K562 (cell line): ENCODE data around the gene VPS18. TPM values are rescaled to one million over a fixed set of nuclear protein-coding genes. Genes with fewer than 3 reads are reported as not detected.

Experiments used
- ATAC-seq: fragments of 200-7000 bp; cut with Tn5 transposase; 3 replicates; pipeline ENCODE4 v1.9.1; 2020; ENCODE audit warnings: moderate library complexity
- BruUV-seq: library from RNA; stranded (reverse); fragments of 400-500 nt; replicated peaks from 2 replicates; lab custom pipeline; 2021; lab: Mats Ljungman, UMichigan
- CTCF ChIA-PET: fragments of 300-600 bp; formaldehyde crosslinking; extraction: SDS; loops from one replicate; lab custom pipeline; 2021; ENCODE audit warnings: low intra/inter-chr PET ratio; lab: Yijun Ruan, JAX
- POLR2A ChIA-PET: fragments of 300-600, 350-650 bp; sonication (Branson Sonifier 250); formaldehyde crosslinking; extraction: SDS; loops from one replicate; lab custom pipeline; 2021; ENCODE audit warnings: antibody characterized with exemption, inconsistent platforms; lab: Yijun Ruan, JAX
- DNase-seq, 4 experiments: peaks; one replicate each; pipeline versions ENCODE4 v3.0.0 to v3.0.0-alpha.2; 2011 to 2018; ENCODE audit warnings: low spot score in 3 of 4, mixed read lengths in 3 of 4; ENCODE audit errors: extremely low read depth in 1 of 4
- FAIRE-seq: peaks from 2 replicates; lab custom pipeline; 2011; peaks lifted over from hg19 to GRCh38; lab: Jason Lieb, UNC
- H2AFZ ChIP-seq: 2 replicates; pipeline ENCODE4 v1.6.0; 2011; ENCODE audit warnings: low read depth, low read length, control low read depth, inconsistent platforms
- H3K27ac ChIP-seq: fragments of 200-600 bp; 3 replicates; pipeline ENCODE4 v1.8.0; 2011; ENCODE audit warnings: low read depth, mild to moderate bottlenecking, control low read depth, inconsistent platforms, low read length, moderate library complexity, mixed read lengths; ENCODE audit errors: extremely low read depth
- H3K27me3 ChIP-seq, 2 experiments: fragments of 300-600 bp in 1 of 2; 2 replicates in 1 of 2; 3 replicates in 1 of 2; pipeline versions ENCODE4 v1.6.0 to v1.8.0; 2011; ENCODE audit warnings: inconsistent platforms in 2 of 2, low read length in 2 of 2, mild to moderate bottlenecking in 1 of 2, mixed read lengths in 1 of 2, moderate library complexity in 1 of 2; ENCODE audit not compliant: control insufficient read depth in 2 of 2, insufficient read depth in 2 of 2
- H3K36me3 ChIP-seq: fragments of 300-600 bp; 3 replicates; pipeline ENCODE4 v1.8.0; 2011; ENCODE audit warnings: mild to moderate bottlenecking, low read length, inconsistent platforms; ENCODE audit not compliant: control insufficient read depth, insufficient read depth
- H3K4me1 ChIP-seq, 2 experiments: fragments of 200-600 bp in 1 of 2; replicated peaks in 1 of 2; 2 replicates in 1 of 2; 3 replicates in 1 of 2; pipeline versions ENCODE4 v1.5.1 to v1.8.0; 2011; ENCODE audit warnings: inconsistent platforms in 2 of 2, low read length in 2 of 2, mild to moderate bottlenecking in 1 of 2, mixed read lengths in 1 of 2, moderate library complexity in 1 of 2; ENCODE audit not compliant: control insufficient read depth in 2 of 2, insufficient read depth in 2 of 2
- H3K4me2 ChIP-seq: 2 replicates; pipeline ENCODE4 v1.6.1; 2011; ENCODE audit warnings: low read length, control low read depth, inconsistent platforms, mixed read lengths; ENCODE audit not compliant: insufficient read depth
- H3K4me3 ChIP-seq: fragments of 200-600 bp; sonication (generic), shearing (Covaris generic); 2 replicates; pipeline ENCODE4 v1.5.1; 2016; ENCODE audit warnings: control low read depth, inconsistent platforms
- H3K79me2 ChIP-seq: fragments of 200-600 bp; 3 replicates; pipeline ENCODE4 v1.8.0; 2011; ENCODE audit warnings: low read length, inconsistent platforms; ENCODE audit not compliant: control insufficient read depth, insufficient read depth
- H3K9ac ChIP-seq, 2 experiments: 2 replicates each; pipeline versions ENCODE4 v1.6.0 to v1.6.1; 2011; ENCODE audit warnings: low read depth in 2 of 2, low read length in 2 of 2, control low read depth in 1 of 2, inconsistent platforms in 1 of 2, mild to moderate bottlenecking in 1 of 2, mixed read lengths in 1 of 2; ENCODE audit not compliant: insufficient read depth in 1 of 2
- H3K9me1 ChIP-seq: one replicate; pipeline ENCODE4 v1.6.0; 2011; ENCODE audit warnings: inconsistent platforms, mild to moderate bottlenecking, low read length, moderate library complexity; ENCODE audit not compliant: control insufficient read depth, insufficient read depth
- H3K9me3 ChIP-seq: replicated peaks from 2 replicates; pipeline ENCODE4 v1.5.1; 2011; ENCODE audit warnings: low read depth, low read length, inconsistent platforms; ENCODE audit not compliant: control insufficient read depth, insufficient read depth
- H4K20me1 ChIP-seq: replicated peaks from 2 replicates; pipeline ENCODE4 v1.6.1; 2011; ENCODE audit warnings: low read length, inconsistent platforms, mixed read lengths; ENCODE audit not compliant: control insufficient read depth, insufficient read depth
- CAMTA2 ChIP-seq: fragments of 250-450 bp; sonication (Bioruptor Pico); conservative IDR thresholded peaks from 2 replicates; pipeline ENCODE4 v1.5.1; 2022
- DMBX1 ChIP-seq: fragments of 250-450 bp; sonication (Bioruptor Pico); IDR thresholded peaks from 2 replicates; pipeline ENCODE4 v1.8.0; 2022; ENCODE audit warnings: inconsistent platforms, mild to moderate bottlenecking, moderate library complexity, borderline replicate concordance
- ETV5 ChIP-seq: sonication (generic); formaldehyde crosslinking; IDR thresholded peaks from 2 replicates; pipeline ENCODE4 v1.4.0; 2020; ENCODE audit warnings: low read depth, mild to moderate bottlenecking, missing genetic modification reagents
- FOXM1 ChIP-seq, 2 experiments: fragments of 450-650 bp in 1 of 2; sonication (generic) in 1 of 2; formaldehyde crosslinking in 1 of 2; IDR thresholded peaks; 2 replicates each; pipeline versions ENCODE4 v1.6.1 to v1.9.0; 2017 to 2022; ENCODE audit warnings: low read depth in 2 of 2, mild to moderate bottlenecking in 2 of 2, missing genetic modification reagents in 1 of 2, moderate library complexity in 1 of 2
- MTA2 ChIP-seq: fragments of 450-650 bp; IDR thresholded peaks from 2 replicates; pipeline ENCODE4 v1.6.1; 2016; ENCODE audit warnings: low read depth
- PHF8 ChIP-seq: fragments of 200-600 bp; sonication (generic); IDR thresholded peaks from 2 replicates; pipeline ENCODE4 v1.6.1; 2012; ENCODE audit warnings: mixed run types, mild to moderate bottlenecking, inconsistent platforms, low read length, moderate library complexity, borderline replicate concordance
- RBM17 ChIP-seq: fragments of 200-400 bp; formaldehyde crosslinking; IDR thresholded peaks from 2 replicates; pipeline ENCODE4 v1.6.1; 2017; ENCODE audit warnings: low read depth, mild to moderate bottlenecking, low read length, borderline replicate concordance
- SIN3A ChIP-seq, 2 experiments: fragments of 150-350 bp in 1 of 2; IDR thresholded peaks; 2 replicates each; pipeline ENCODE4 v1.6.1; 2011 to 2016; ENCODE audit warnings: borderline replicate concordance in 2 of 2, low read depth in 2 of 2, low read length in 2 of 2, mild to moderate bottlenecking in 2 of 2, moderate library complexity in 2 of 2; ENCODE audit not compliant: control insufficient read depth in 1 of 2
- SMARCE1 ChIP-seq: fragments of 450-650 bp; IDR thresholded peaks from 2 replicates; pipeline ENCODE4 v1.7.1; 2016; ENCODE audit warnings: mild to moderate bottlenecking
- TGIF2 ChIP-seq: sonication (generic); formaldehyde crosslinking; IDR thresholded peaks from 2 replicates; pipeline ENCODE4 v1.8.1; 2022; ENCODE audit warnings: mild to moderate bottlenecking, missing genetic modification reagents, moderate library complexity
- TSC22D4 ChIP-seq: fragments of 450-650 bp; IDR thresholded peaks from 2 replicates; pipeline ENCODE4 v1.6.1; 2016; ENCODE audit warnings: missing genetic modification characterization, missing biosample characterization, control low read depth
- ZNF212 ChIP-seq: fragments of 450-650 bp; formaldehyde crosslinking; IDR thresholded peaks from 2 replicates; pipeline ENCODE4 v1.4.0; 2020; ENCODE audit warnings: mild to moderate bottlenecking
- ZNF395 ChIP-seq: fragments of 200-800 bp; sonication (Bioruptor generic); IDR thresholded peaks from 2 replicates; pipeline ENCODE4 v1.6.1; 2017; ENCODE audit warnings: missing genetic modification characterization, missing compliant biosample characterization
- ZNF76 ChIP-seq: fragments of 250-450 bp; sonication (Bioruptor Pico); IDR thresholded peaks from 2 replicates; pipeline ENCODE4 v1.4.0; 2020; ENCODE audit warnings: mild to moderate bottlenecking, moderate library complexity, borderline replicate concordance
- WGBS: fragments of 100-300 bp; shearing (Covaris generic); methylation state at CpG from one replicate; pipeline ENCODE4 v1.1.6; 2016; ENCODE audit warnings: low coverage, mixed read lengths; ENCODE audit not compliant: insufficient coverage; ENCODE audit errors: missing lambda C conversion rate; 5-methylcytosine and 5-hydroxymethylcytosine counted together
- in situ Hi-C: fragments of 300-500 bp; cut with MboI; formaldehyde crosslinking; loops from 4 replicates; pipeline ENCODE4 v1.15.0; 2018; ENCODE audit warnings: inconsistent platforms, mixed read lengths
- intact Hi-C: fragments of 100-400 bp; cut with micrococcal nuclease; formaldehyde crosslinking; loops from 2 replicates; pipeline ENCODE4 v1.14.2; 2022
- polyA plus RNA-seq, 8 experiments: library from polyadenylated mRNA; depleted of rRNA in 4 of 8; stranded (reverse) in 5 of 8; unstranded in 3 of 8; fragments of >200 nt; fragmentation: Nextera tagmentation in 2 of 8; fragmentation: Illumina TruSeq in 1 of 8; extraction: Ambion mirVana in 2 of 8; extraction: Trizol in 1 of 8; gene quantifications; 2 replicates each; pipeline versions ENCODE4 v1.2.1 to v1.2.3, GENCODE V29; 2011 to 2014; ENCODE audit warnings: inconsistent platforms in 1 of 8, missing spikeins in 1 of 8
- total RNA-seq, 7 experiments: library from RNA; depleted of rRNA in 6 of 7; stranded (reverse); fragments of >200 nt in 6 of 7; fragmentation: Illumina TruSeq in 2 of 7; extraction: Trizol in 2 of 7; gene quantifications; 2 replicates each; pipeline versions ENCODE4 v1.2.1 to v1.2.3, GENCODE V29; 2011 to 2021; ENCODE audit warnings: low replicate concordance in 1 of 7

Gene VPS18
- total and polyA plus RNA-seq, 9 of the 15 experiments (the other 6 are each of a cell fraction or from before 2014, with no cell fraction given): 0.73 to 19.9 (median 8.5) TPM

GRCh38 chr15:40951764-40952163, 57.5 kb downstream of the VPS18 start:
- Histone ChIP-seq H3K9ac (no peak overlapping the region), H4K20me1 (peaks cover 5% of the 10 kb centered on the region; the same call in 1 of the 2 replicates), H3K79me2 (peaks cover 9% of the 10 kb centered on the region; the same call in 2 of the 3 replicates), H3K27me3 (no peaks in the 10 kb centered on the region; a peak in 1 of 5 replicates), H3K4me1 (peaks cover 16 to 31% of the 10 kb centered on the region in 2 experiments; a peak in 4 of 5 replicates), H3K9me1 (peaks cover under 1% of the 10 kb centered on the region), H3K36me3 (no peaks in the 10 kb centered on the region; the same call in 2 of the 3 replicates), H3K4me2 (no peak overlapping the region), H3K4me3 (no peak overlapping the region), H2AFZ (no peak overlapping the region), H3K9me3 (no peaks in the 10 kb centered on the region), H3K27ac (no peak overlapping the region)
- ChIA-PET POLR2A (interaction anchor here (0.9 to 2.5 kb wide), 3 partner anchors 10 to 24 kb away, joined by 3 to 17 read pairs (median 4); no protein-coding TSS in a partner anchor), CTCF (no interaction called here)
- FAIRE-seq (no peak), ATAC-seq (no peak), DNase-seq (no peak)
- BruUV-seq: no TSS peak
- 54% methylated on average over 4 of the region's 4 CpGs for WGBS
- no peak for TF ChIP-seq ZNF395
- no peak for TF ChIP-seq ETV5
- TF ChIP-seq TSC22D4: no peak
- TF ChIP-seq MTA2: no peak
- TF ChIP-seq ZNF212: no peak
- TF ChIP-seq FOXM1 (IDR thresholded peaks at IDR 0.05; ENCODE audit: low read depth): no peak
- no peak for TF ChIP-seq FOXM1 (CRISPR knock-in tag; IDR thresholded peaks at IDR 0.05; ENCODE audit: low read depth)
- TF ChIP-seq SIN3A (IDR thresholded peaks at IDR 0.05; ENCODE audit: borderline replicate concordance in 2 of 2, control insufficient read depth in 1 of 2, low read depth in 2 of 2, low read length in 2 of 2): no peak
- TF ChIP-seq RBM17: no peak
- TF ChIP-seq DMBX1 (CRISPR knock-in tag): no peak
- no peak for TF ChIP-seq CAMTA2 (CRISPR knock-in tag)
- no peak for TF ChIP-seq ZNF76 (CRISPR knock-in tag)
- no peak for TF ChIP-seq PHF8
- no peak for TF ChIP-seq TGIF2 (CRISPR knock-in tag)
- TF ChIP-seq SMARCE1: no peak
- in situ Hi-C loops (no loop called here), intact Hi-C loops (no loop called here)
